IMR-90 (cell line): ENCODE measurements around the gene KLF18.

Experiments
- BHLHE40 ChIP-seq: fragments of 150-350 bp; IDR thresholded peaks from 2 replicates; pipeline ENCODE4 v1.6.1; 2016; ENCODE audit warnings: mild to moderate bottlenecking, low read depth, low read length
- CEBPB ChIP-seq: IDR thresholded peaks from 2 replicates; pipeline ENCODE4 v1.6.1; 2012; ENCODE audit warnings: low read depth, low read length, improper control_type of control experiment
- MAFK ChIP-seq: IDR thresholded peaks from 2 replicates; pipeline ENCODE4 v1.6.1; 2012; ENCODE audit warnings: low read depth, low read length, improper control_type of control experiment
- POLR2A ChIP-seq: IDR thresholded peaks from 2 replicates; pipeline ENCODE4 v1.6.1; 2012; ENCODE audit warnings: mild to moderate bottlenecking, low read depth, low read length
- RCOR1 ChIP-seq: IDR thresholded peaks from 2 replicates; pipeline ENCODE4 v1.6.1; 2012; ENCODE audit warnings: mild to moderate bottlenecking, low read length, improper control_type of control experiment; ENCODE audit not compliant: insufficient replicate concordance
- SMC3 ChIP-seq: fragments of 150-350 bp; IDR thresholded peaks from 2 replicates; pipeline ENCODE4 v1.6.1; 2016; ENCODE audit warnings: low read depth, mild to moderate bottlenecking, antibody characterized with exemption, low read length, moderate library complexity
- TF ChIP-seq, protein P1 (sequence below): conservative IDR thresholded peaks from 2 replicates; pipeline ENCODE4 v1.5.1; 2012; ENCODE audit warnings: mild to moderate bottlenecking, low read depth, low read length, improper control_type of control experiment

DNA sequence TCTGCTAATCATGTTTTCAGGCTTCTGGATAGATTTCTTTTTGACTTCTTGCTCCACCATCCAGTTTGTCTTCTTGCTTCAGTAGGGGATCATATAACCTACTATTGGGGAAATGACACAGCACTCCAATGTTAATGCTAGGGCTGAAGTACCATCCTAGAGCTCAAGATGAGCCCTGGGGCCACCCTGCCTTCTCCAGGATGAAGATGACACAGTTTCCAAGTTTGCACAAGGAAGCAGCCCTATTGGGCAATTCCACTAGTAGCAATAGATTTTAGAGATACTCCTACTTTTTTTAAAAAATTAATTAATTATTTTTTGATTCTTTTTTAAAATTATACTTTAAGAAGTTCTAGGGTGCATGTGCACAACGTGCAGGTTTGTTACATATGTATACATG is 11.3 kb upstream of the KLF18 start:
- TF ChIP-seq SMC3 (no peak), CEBPB (no peak), RCOR1 (no peak), BHLHE40 (no peak), POLR2A (no peak), MAFK (no peak)
- TF ChIP-seq, protein P1, sequence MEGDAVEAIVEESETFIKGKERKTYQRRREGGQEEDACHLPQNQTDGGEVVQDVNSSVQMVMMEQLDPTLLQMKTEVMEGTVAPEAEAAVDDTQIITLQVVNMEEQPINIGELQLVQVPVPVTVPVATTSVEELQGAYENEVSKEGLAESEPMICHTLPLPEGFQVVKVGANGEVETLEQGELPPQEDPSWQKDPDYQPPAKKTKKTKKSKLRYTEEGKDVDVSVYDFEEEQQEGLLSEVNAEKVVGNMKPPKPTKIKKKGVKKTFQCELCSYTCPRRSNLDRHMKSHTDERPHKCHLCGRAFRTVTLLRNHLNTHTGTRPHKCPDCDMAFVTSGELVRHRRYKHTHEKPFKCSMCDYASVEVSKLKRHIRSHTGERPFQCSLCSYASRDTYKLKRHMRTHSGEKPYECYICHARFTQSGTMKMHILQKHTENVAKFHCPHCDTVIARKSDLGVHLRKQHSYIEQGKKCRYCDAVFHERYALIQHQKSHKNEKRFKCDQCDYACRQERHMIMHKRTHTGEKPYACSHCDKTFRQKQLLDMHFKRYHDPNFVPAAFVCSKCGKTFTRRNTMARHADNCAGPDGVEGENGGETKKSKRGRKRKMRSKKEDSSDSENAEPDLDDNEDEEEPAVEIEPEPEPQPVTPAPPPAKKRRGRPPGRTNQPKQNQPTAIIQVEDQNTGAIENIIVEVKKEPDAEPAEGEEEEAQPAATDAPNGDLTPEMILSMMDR, result no peak
